AG04450 (cell line): ENCODE measurements around the gene LHFPL3. TPM values are rescaled to one million over a fixed set of nuclear protein-coding genes. Genes with fewer than 3 reads are reported as not detected.

Source experiments
- CTCF ChIA-PET: fragments of 300-600, 350-600 bp; formaldehyde crosslinking; extraction: SDS; loops from one replicate; lab custom pipeline; 2022; ENCODE audit warnings: antibody characterized with exemption, inconsistent platforms; lab: Charles Lee
- POLR2A ChIA-PET: fragments of 350-600 bp; formaldehyde crosslinking; extraction: SDS; loops from one replicate; lab custom pipeline; 2021; ENCODE audit warnings: antibody characterized with exemption, inconsistent platforms; lab: Yijun Ruan, JAX
- DNase-seq: peaks from one replicate; pipeline ENCODE4 v3.0.0-alpha.2; 2011; ENCODE audit warnings: low read depth, low spot score
- H3K27ac ChIP-seq: one replicate; pipeline ENCODE4 v1.5.1; 2012; ENCODE audit warnings: low read depth, low read length, control low read depth
- H3K27me3 ChIP-seq: one replicate; pipeline ENCODE4 v1.6.0; 2012; ENCODE audit warnings: low read length; ENCODE audit not compliant: control insufficient read depth, insufficient read depth
- H3K4me3 ChIP-seq: 2 replicates; pipeline ENCODE4 v1.5.1; 2011; ENCODE audit warnings: mild to moderate bottlenecking, low read depth, low read length, control low read depth
- H3K9me3 ChIP-seq: 2 replicates; pipeline ENCODE4 v1.5.1; 2012; ENCODE audit warnings: low read length; ENCODE audit not compliant: control insufficient read depth, insufficient read depth
- polyA plus RNA-seq: library from polyadenylated mRNA; depleted of rRNA; stranded (reverse); fragments of >200 nt; gene quantifications from 2 replicates; pipeline ENCODE4 v1.2.3, GENCODE V29; 2011
- TF ChIP-seq, protein P1 (sequence below): IDR thresholded peaks from 2 replicates; pipeline ENCODE4 v1.5.1; 2011; ENCODE audit warnings: low read depth, low read length, control low read depth, inconsistent platforms

The LHFPL3 gene
- polyA plus RNA-seq, 1 experiment, result not detected

GRCh38 chr7:104480529-104480928 is 152.1 kb downstream of the LHFPL3 start:
- ChIA-PET POLR2A (no interaction called here), CTCF (no interaction called here)
- no peak overlapping the region for H3K27ac ChIP-seq
- H3K4me3 ChIP-seq, result no peak overlapping the region
- DNase-seq, result no peak
- peaks cover 2% of the 10 kb centered on the region; the same call in 1 of the 2 replicates for H3K9me3 ChIP-seq
- H3K27me3 ChIP-seq, result no peaks in the 10 kb centered on the region
- TF ChIP-seq, protein P1, sequence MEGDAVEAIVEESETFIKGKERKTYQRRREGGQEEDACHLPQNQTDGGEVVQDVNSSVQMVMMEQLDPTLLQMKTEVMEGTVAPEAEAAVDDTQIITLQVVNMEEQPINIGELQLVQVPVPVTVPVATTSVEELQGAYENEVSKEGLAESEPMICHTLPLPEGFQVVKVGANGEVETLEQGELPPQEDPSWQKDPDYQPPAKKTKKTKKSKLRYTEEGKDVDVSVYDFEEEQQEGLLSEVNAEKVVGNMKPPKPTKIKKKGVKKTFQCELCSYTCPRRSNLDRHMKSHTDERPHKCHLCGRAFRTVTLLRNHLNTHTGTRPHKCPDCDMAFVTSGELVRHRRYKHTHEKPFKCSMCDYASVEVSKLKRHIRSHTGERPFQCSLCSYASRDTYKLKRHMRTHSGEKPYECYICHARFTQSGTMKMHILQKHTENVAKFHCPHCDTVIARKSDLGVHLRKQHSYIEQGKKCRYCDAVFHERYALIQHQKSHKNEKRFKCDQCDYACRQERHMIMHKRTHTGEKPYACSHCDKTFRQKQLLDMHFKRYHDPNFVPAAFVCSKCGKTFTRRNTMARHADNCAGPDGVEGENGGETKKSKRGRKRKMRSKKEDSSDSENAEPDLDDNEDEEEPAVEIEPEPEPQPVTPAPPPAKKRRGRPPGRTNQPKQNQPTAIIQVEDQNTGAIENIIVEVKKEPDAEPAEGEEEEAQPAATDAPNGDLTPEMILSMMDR, result no peak

DNA sequence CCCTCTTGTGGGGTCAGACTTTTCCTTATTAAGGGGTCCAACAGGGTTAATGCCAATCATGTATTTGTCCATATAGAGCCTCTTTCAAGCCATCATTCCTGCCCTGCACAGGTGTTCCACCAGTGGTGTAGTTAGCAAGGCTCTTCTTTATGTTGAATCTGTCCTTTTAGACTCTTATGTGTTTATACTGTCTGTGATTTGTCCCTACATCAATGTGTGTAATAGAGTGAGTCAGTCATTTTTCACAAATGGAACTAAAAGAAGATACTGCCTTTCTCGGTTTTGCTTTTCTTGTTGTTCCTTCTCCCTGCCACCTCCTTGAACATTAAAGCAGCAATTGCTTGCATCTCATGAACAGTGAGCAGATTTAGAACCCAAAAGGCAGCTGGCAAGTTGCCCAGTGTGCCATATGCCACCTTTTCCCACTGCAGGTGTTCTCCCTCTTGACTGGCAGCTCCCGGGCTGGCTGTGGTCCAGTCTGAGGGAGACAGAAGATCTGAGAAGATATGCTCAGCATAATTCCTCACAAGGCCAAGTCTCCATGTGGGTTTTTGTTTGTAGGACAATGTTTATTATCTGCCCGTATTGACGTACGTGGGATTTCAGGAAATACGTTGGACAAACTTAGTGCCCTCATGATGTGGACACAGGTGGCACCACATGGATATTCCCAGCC is 154.1 kb downstream of the LHFPL3 start:
- no peak overlapping the region for H3K27ac ChIP-seq
- no peaks in the 10 kb centered on the region for H3K27me3 ChIP-seq
- no peak for DNase-seq
- ChIA-PET POLR2A (no interaction called here), CTCF (no interaction called here)
- no peaks in the 10 kb centered on the region for H3K9me3 ChIP-seq
- H3K4me3 ChIP-seq, result no peak overlapping the region
- TF ChIP-seq, protein P1, result no peak

GRCh38 chr7:104486931-104487330 is 158.5 kb downstream of the LHFPL3 start:
- Histone ChIP-seq H3K27ac (no peak overlapping the region), H3K9me3 (no peaks in the 10 kb centered on the region), H3K4me3 (no peak overlapping the region), H3K27me3 (no peaks in the 10 kb centered on the region)
- CTCF ChIA-PET, result no interaction called here
- POLR2A ChIA-PET, result no interaction called here
- DNase-seq, result no peak
- TF ChIP-seq, protein P1, result no peak

GRCh38 chr7:104487642-104488041 is 159.2 kb downstream of the LHFPL3 start:
- TF ChIP-seq, protein P1, result no peak
- H3K27ac ChIP-seq, result no peak overlapping the region
- H3K4me3 ChIP-seq, result no peak overlapping the region
- CTCF ChIA-PET, result no interaction called here
- H3K9me3 ChIP-seq, result no peaks in the 10 kb centered on the region
- POLR2A ChIA-PET, result no interaction called here
- no peaks in the 10 kb centered on the region for H3K27me3 ChIP-seq
- DNase-seq, result no peak

DNA sequence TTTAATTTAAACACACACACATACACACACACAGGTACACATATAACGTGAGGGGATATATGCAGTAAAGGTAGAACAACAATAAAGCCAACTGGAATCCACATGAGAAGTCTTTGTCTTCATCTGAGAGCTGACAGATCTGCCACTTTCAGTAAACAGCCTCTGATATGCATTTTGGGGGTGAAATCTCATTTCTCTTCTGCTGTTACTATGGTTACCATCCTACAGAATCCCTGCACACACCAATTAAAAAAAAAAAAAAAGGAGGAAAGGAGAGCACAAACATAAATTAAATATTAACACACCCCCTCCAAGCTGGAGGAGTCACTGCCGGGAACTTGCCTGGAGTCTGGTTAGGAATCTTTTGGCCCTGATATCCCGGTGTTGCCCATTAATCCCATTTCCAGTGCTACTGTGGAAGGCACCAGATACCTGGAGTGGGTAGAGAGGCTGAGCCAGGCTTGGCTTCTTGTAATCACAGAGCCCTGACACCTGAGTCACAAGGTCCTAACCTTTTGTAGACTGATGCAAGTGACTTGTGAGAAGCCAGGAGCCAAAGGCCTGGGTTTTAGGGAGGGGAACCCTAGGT is 169.1 kb downstream of the LHFPL3 start:
- ChIA-PET POLR2A (no interaction called here), CTCF (no interaction called here)
- DNase-seq, result no peak
- Histone ChIP-seq H3K9me3 (no peaks in the 10 kb centered on the region), H3K27me3 (no peaks in the 10 kb centered on the region), H3K4me3 (no peak overlapping the region), H3K27ac (no peak overlapping the region)
- TF ChIP-seq, protein P1, result no peak
